Gastroesophageal sphincter (tissue), 3 donors: ENCODE measurements around the gene CMTM5.
A peak's percentile ranks its signal among the peaks of the same experiment; 100 is the strongest.

Experiments used
- POLR2A ChIP-seq, 2 donors: fragments of 450-650 bp; IDR thresholded peaks; one replicate each; pipeline ENCODE4 v1.6.1; 2017; ENCODE audit warnings: antibody characterized with exemption in 2 of 2, mild to moderate bottlenecking in 2 of 2, moderate library complexity in 1 of 2
- POLR2AphosphoS5 ChIP-seq: sonication (generic); formaldehyde crosslinking; IDR thresholded peaks from one replicate; pipeline ENCODE4 v1.6.1; 2017; ENCODE audit warnings: antibody characterized with exemption
- TF ChIP-seq, protein P1 (sequence below), 4 experiments: fragments of 200-600 bp in 2 of 4; fragments of 450-650 bp in 2 of 4; sonication (generic) in 1 of 4; IDR thresholded peaks; one replicate each; pipeline ENCODE4 v1.5.1; 2017 to 2019; ENCODE audit warnings: antibody characterized with exemption in 4 of 4, mild to moderate bottlenecking in 2 of 4, moderate library complexity in 2 of 4

DNA sequence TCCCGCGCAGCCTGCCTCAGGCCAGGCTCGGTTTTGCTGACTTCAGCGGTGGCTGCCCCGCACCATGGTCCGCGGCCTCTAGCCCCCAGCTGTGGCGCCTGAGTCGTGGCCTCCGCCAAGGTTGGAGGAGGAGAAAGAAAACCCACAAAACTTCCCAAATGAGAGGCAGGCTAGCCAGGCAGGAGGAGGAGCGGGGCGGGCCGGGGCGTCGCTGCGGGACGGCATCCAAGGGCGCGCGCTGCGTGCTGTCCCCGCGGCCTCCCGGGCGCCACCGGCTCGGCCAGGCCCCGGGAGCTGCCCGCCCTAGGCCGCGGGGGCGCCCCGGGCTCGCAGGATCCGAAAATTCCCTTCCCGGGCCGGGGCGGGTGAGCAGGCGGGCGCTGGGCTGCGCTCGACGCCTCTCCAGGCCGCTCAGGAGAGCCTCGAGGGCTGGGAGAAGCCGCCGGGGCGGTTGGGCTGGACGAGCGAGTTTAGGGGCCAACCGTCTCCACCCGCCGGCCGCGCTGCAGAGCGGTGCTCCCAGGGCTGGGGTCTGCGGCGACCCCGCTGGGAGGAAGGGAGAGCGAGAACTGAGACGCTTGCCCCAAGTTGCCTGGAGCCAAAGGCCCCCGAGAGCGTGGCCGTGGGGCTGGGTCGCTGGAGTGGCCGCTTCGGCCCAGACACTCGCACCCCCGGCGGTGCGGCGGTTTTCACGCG, 11.7 kb upstream of the CMTM5 start, which contains the start of gene EFS:
- TF ChIP-seq, protein P1, sequence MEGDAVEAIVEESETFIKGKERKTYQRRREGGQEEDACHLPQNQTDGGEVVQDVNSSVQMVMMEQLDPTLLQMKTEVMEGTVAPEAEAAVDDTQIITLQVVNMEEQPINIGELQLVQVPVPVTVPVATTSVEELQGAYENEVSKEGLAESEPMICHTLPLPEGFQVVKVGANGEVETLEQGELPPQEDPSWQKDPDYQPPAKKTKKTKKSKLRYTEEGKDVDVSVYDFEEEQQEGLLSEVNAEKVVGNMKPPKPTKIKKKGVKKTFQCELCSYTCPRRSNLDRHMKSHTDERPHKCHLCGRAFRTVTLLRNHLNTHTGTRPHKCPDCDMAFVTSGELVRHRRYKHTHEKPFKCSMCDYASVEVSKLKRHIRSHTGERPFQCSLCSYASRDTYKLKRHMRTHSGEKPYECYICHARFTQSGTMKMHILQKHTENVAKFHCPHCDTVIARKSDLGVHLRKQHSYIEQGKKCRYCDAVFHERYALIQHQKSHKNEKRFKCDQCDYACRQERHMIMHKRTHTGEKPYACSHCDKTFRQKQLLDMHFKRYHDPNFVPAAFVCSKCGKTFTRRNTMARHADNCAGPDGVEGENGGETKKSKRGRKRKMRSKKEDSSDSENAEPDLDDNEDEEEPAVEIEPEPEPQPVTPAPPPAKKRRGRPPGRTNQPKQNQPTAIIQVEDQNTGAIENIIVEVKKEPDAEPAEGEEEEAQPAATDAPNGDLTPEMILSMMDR (IDR thresholded peaks at IDR 0.05) = no peak
- TF ChIP-seq POLR2A (IDR thresholded peaks at IDR 0.05) = peak; percentile 26 to 38
- TF ChIP-seq POLR2AphosphoS5 = no peak
